Stimulated activated CD4-positive, alpha-beta T cell treated with anti-CD3 and anti-CD28 coated beads, Interleukin-4, amount 100 ng/mL, for 4 hours (primary cell): Measurements from ENCODE around the gene DERL3.

Experiments used
- DNase-seq, 2 experiments: peaks; one replicate each; pipeline ENCODE4 v3.0.0-alpha.2; 2020

DERL3 gene

GRCh38 chr22:23829845-23830372, 8.9 kb downstream of the DERL3 start:
- no peak for DNase-seq

- no peak for DNase-seq
Measured at GRCh38 chr22:23828800-23829680, 9.8 kb downstream of the DERL3 start.

GRCh38 chr22:23827351-23827995, 11.3 kb downstream of the DERL3 start:
- no peak for DNase-seq

- DNase-seq, result no peak
Measured at GRCh38 chr22:23826510-23827350, 12.1 kb downstream of the DERL3 start.

- no peak for DNase-seq
Measured at GRCh38 chr22:23825246-23825905, 13.4 kb downstream of the DERL3 start.

- DNase-seq, result no peak
Measured at GRCh38 chr22:23824476-23825245, 14.1 kb downstream of the DERL3 start.

GRCh38 chr22:23823331-23823791, 15.4 kb downstream of the DERL3 start:
- no peak for DNase-seq

GRCh38 chr22:23822101-23822671, 16.6 kb downstream of the DERL3 start:
- no peak for DNase-seq

GRCh38 chr22:23820748-23821211, 18.0 kb downstream of the DERL3 start:
- DNase-seq, result no peak

- no peak for DNase-seq
Measured at GRCh38 chr22:23818541-23818940, 20.3 kb downstream of the DERL3 start.

- no peak for DNase-seq
Measured at GRCh38 chr22:23817146-23817545, 21.7 kb downstream of the DERL3 start.

GRCh38 chr22:23816156-23816976, 22.4 kb downstream of the DERL3 start:
- no peak for DNase-seq

GRCh38 chr22:23815541-23816155, 23.2 kb downstream of the DERL3 start:
- no peak for DNase-seq

GRCh38 chr22:23812378-23812777, 26.4 kb downstream of the DERL3 start:
- DNase-seq, result no peak

- DNase-seq, result no peak
Measured at GRCh38 chr22:23806837-23807236, 32.0 kb downstream of the DERL3 start.

GRCh38 chr22:23804781-23805291, 34.0 kb downstream of the DERL3 start:
- no peak for DNase-seq

GRCh38 chr22:23803001-23803819, 35.6 kb downstream of the DERL3 start:
- no peak for DNase-seq

- no peak for DNase-seq
Measured at GRCh38 chr22:23801886-23802377, 36.9 kb downstream of the DERL3 start.
